Measurements from ENCODE around the gene PSKH1. TPM values are rescaled to one million over a fixed set of nuclear protein-coding genes. Genes with fewer than 3 reads are reported as not detected.

The PSKH1 gene
- total and polyA plus RNA-seq, 10 of the 15 experiments (the other 5 are each of a cell fraction or from before 2014, with no cell fraction given): 0.63 to 20.4 (median 7.8) TPM

DNA sequence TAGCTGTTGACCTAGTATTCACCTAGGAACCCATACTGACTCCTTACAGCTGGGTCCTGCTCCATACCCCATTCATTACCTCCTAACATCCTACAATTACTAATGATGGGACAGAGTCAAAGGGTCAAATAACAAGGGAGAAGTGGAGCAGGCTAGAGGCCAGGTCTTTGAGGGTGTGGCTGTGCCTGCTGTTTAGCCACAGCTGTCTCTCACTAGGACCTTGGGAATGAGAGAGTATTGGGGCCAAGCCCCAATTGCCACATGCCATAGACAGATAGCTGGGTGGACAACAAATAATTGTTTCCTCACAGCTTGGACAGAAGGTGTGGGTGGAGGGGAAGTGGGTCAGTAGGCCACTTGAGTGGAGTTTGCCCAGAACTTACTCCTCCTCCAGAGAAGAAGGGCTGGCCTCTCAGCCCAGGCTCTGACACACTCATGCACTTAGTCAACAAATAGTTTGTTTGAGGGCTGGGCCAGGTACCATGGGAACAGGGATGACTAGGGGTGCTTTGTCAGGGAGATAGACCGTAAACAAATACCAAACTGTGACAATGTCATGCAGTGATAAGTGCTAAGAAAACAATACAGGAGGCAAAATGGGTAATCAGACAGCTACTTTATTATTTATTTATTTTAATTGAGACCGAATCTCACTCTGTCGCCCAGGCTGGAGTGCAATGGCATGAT, 35.4 kb upstream of the PSKH1 start:
- SMC1A ChIA-PET (ENCODE audit: uncharacterized antibody, unreplicated experiment): interaction anchor here (1.2 kb wide), 1 partner anchor 11 kb away, joined by 3 read pairs; the partner anchor contains the start of gene NUTF2
- no peaks in the 10 kb centered on the region for H3K9me3 ChIP-seq (replicated peaks; ENCODE audit: control insufficient read depth, insufficient read depth, low read length)
- H3K4me2 ChIP-seq (ENCODE audit: control insufficient read depth, insufficient read depth): no peak overlapping the region
- POLR2A ChIA-PET: interaction anchor here (0.8 to 1.0 kb wide), 2 partner anchors 10 to 13 kb away, joined by 3 read pairs; no protein-coding TSS in a partner anchor
- peaks cover 60% of the 10 kb centered on the region for H3K79me2 ChIP-seq (ENCODE audit: control insufficient read depth, insufficient read depth, low read length)
- no peak overlapping the region for H3K27ac ChIP-seq (ENCODE audit: control insufficient read depth, insufficient read depth)
- H3K4me1 ChIP-seq (ENCODE audit: control insufficient read depth, insufficient read depth, low read length): no peaks in the 10 kb centered on the region
- no peaks in the 10 kb centered on the region for H3K27me3 ChIP-seq (replicated peaks in 1 of 2; ENCODE audit: control insufficient read depth in 2 of 2, insufficient read depth in 2 of 2, low read length in 1 of 2)
- no TSS peak for BruUV-seq (replicated peaks)
- RAD21 ChIA-PET (ENCODE audit: unreplicated experiment): no interaction called here
- TF ChIP-seq, protein P1, sequence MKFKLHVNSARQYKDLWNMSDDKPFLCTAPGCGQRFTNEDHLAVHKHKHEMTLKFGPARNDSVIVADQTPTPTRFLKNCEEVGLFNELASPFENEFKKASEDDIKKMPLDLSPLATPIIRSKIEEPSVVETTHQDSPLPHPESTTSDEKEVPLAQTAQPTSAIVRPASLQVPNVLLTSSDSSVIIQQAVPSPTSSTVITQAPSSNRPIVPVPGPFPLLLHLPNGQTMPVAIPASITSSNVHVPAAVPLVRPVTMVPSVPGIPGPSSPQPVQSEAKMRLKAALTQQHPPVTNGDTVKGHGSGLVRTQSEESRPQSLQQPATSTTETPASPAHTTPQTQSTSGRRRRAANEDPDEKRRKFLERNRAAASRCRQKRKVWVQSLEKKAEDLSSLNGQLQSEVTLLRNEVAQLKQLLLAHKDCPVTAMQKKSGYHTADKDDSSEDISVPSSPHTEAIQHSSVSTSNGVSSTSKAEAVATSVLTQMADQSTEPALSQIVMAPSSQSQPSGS (IDR thresholded peaks at IDR 0.05; ENCODE audit: low read length): no peak
- no peak for TF ChIP-seq ZZZ3 (IDR thresholded peaks at IDR 0.05; ENCODE audit: control insufficient read depth, insufficient read length, low read depth)
- 0 out of 2 replicates have a peak, but pooled peaks have one; percentile 15 for TF ChIP-seq SPI1 (IDR thresholded peaks at IDR 0.05; ENCODE audit: borderline replicate concordance, insufficient read depth, low read depth, low read length)
- no peak for TF ChIP-seq POLR2AphosphoS5 (IDR thresholded peaks at IDR 0.05; ENCODE audit: low read length)
- H2AFZ ChIP-seq (ENCODE audit: control insufficient read depth, low read depth, low read length): no peak overlapping the region
- ATAC-seq (peak; percentile 73), FAIRE-seq (no peak), DNase-seq (ENCODE audit: low read depth, low spot score) (no peak)
- H3K4me3 ChIP-seq: no peak overlapping the region
- CTCF ChIA-PET: interaction anchor here (1.6 kb wide), 1 partner anchor 42 kb away, joined by 8 read pairs; no protein-coding TSS in a partner anchor
- H3K9ac ChIP-seq (ENCODE audit: control insufficient read depth, insufficient read depth, low read length): no peak overlapping the region
- in situ Hi-C loops (cut with MboI) (no loop called here), intact Hi-C loops (cut with micrococcal nuclease; ENCODE audit: unreplicated experiment) (no loop called here)
- 78% methylated on average over 3 of the region's 3 CpGs for WGBS (ENCODE audit: insufficient coverage, insufficient replicate concordance, low lambda C conversion rate, missing lambda C conversion rate)
- peaks cover 6 to 7% of the 10 kb centered on the region in 2 experiments; a peak in 3 of 4 replicates for H3K36me3 ChIP-seq (ENCODE audit: control insufficient read depth in 2 of 2, insufficient read depth in 2 of 2, low read length in 1 of 2)
- H4K20me1 ChIP-seq (ENCODE audit: control insufficient read depth, insufficient read depth): 0 out of 2 replicates have a peak, but pooled peaks cover 4% of the 10 kb centered on the region

DNA sequence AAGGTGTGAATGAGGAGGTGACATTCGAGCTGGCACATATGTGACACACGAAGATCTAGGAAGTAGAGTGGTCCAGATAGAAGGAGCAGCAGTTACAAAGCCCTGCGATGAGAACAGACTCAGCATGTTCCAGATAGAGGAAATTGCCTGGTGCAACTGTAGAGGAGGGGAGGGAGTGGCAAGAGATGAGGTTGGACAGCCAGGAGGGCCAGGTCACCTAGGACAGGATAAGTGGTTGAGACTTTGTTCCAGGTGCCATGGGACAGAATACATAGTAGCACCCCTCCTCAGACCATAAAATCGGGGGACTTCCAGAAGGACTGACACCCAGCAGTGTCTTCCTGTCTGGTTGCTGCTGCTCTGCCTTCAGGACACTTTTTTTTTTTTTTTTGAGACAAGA, 34.6 kb upstream of the PSKH1 start:
- Histone ChIP-seq H3K9me3 (replicated peaks; ENCODE audit: control insufficient read depth, insufficient read depth, low read length) (no peaks in the 10 kb centered on the region), H4K20me1 (ENCODE audit: control insufficient read depth, insufficient read depth) (0 out of 2 replicates have a peak, but pooled peaks cover 9% of the 10 kb centered on the region), H3K27ac (ENCODE audit: control insufficient read depth, insufficient read depth) (no peak overlapping the region), H3K36me3 (ENCODE audit: control insufficient read depth in 2 of 2, insufficient read depth in 2 of 2, low read length in 1 of 2) (peaks cover 6 to 7% of the 10 kb centered on the region in 2 experiments; a peak in 3 of 4 replicates), H3K4me1 (ENCODE audit: control insufficient read depth, insufficient read depth, low read length) (no peaks in the 10 kb centered on the region), H3K9ac (ENCODE audit: control insufficient read depth, insufficient read depth, low read length) (no peak overlapping the region), H3K4me3 (no peak overlapping the region), H3K4me2 (ENCODE audit: control insufficient read depth, insufficient read depth) (no peak overlapping the region), H2AFZ (ENCODE audit: control insufficient read depth, low read depth, low read length) (no peak overlapping the region), H3K79me2 (ENCODE audit: control insufficient read depth, insufficient read depth, low read length) (peaks cover 56% of the 10 kb centered on the region), H3K27me3 (replicated peaks in 1 of 2; ENCODE audit: control insufficient read depth in 2 of 2, insufficient read depth in 2 of 2, low read length in 1 of 2) (no peaks in the 10 kb centered on the region)
- ChIA-PET CTCF (no interaction called here), POLR2A (interaction anchor here (0.6 kb wide), 2 partner anchors 15 to 358 kb away, joined by 3 read pairs; no protein-coding TSS in a partner anchor), SMC1A (ENCODE audit: uncharacterized antibody, unreplicated experiment) (no interaction called here), RAD21 (ENCODE audit: unreplicated experiment) (no interaction called here)
- FAIRE-seq (no peak), DNase-seq (ENCODE audit: low read depth, low spot score) (no peak), ATAC-seq (no peak)
- no TSS peak for BruUV-seq (replicated peaks)
- in situ Hi-C loops (cut with MboI): no loop called here
- intact Hi-C loops (cut with micrococcal nuclease; ENCODE audit: unreplicated experiment): no loop called here
- WGBS (ENCODE audit: insufficient coverage, insufficient replicate concordance, low lambda C conversion rate, missing lambda C conversion rate): 58% methylated on average over 4 of the region's 4 CpGs
- TF ChIP-seq, protein P2, sequence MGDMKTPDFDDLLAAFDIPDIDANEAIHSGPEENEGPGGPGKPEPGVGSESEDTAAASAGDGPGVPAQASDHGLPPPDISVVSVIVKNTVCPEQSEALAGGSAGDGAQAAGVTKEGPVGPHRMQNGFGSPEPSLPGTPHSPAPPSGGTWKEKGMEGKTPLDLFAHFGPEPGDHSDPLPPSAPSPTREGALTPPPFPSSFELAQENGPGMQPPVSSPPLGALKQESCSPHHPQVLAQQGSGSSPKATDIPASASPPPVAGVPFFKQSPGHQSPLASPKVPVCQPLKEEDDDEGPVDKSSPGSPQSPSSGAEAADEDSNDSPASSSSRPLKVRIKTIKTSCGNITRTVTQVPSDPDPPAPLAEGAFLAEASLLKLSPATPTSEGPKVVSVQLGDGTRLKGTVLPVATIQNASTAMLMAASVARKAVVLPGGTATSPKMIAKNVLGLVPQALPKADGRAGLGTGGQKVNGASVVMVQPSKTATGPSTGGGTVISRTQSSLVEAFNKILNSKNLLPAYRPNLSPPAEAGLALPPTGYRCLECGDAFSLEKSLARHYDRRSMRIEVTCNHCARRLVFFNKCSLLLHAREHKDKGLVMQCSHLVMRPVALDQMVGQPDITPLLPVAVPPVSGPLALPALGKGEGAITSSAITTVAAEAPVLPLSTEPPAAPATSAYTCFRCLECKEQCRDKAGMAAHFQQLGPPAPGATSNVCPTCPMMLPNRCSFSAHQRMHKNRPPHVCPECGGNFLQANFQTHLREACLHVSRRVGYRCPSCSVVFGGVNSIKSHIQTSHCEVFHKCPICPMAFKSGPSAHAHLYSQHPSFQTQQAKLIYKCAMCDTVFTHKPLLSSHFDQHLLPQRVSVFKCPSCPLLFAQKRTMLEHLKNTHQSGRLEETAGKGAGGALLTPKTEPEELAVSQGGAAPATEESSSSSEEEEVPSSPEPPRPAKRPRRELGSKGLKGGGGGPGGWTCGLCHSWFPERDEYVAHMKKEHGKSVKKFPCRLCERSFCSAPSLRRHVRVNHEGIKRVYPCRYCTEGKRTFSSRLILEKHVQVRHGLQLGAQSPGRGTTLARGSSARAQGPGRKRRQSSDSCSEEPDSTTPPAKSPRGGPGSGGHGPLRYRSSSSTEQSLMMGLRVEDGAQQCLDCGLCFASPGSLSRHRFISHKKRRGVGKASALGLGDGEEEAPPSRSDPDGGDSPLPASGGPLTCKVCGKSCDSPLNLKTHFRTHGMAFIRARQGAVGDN (IDR thresholded peaks at IDR 0.05): no peak
- TF ChIP-seq JUNB (IDR thresholded peaks at IDR 0.05): no peak
- TF ChIP-seq BCL11A (IDR thresholded peaks at IDR 0.05; ENCODE audit: low read depth, low read length): no peak
- no peak for TF ChIP-seq CBX5 (IDR thresholded peaks at IDR 0.05; ENCODE audit: low read depth)
- TF ChIP-seq YY1 (IDR thresholded peaks at IDR 0.05; ENCODE audit: low read depth, low read length): no peak
- TF ChIP-seq EZH2 (IDR thresholded peaks at IDR 0.05; ENCODE audit: borderline replicate concordance, control insufficient read depth, low read depth, low read length): no peak
- TF ChIP-seq, protein P3, sequence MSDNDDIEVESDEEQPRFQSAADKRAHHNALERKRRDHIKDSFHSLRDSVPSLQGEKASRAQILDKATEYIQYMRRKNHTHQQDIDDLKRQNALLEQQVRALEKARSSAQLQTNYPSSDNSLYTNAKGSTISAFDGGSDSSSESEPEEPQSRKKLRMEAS (IDR thresholded peaks at IDR 0.05; ENCODE audit: low read depth, low read length): no peak
